A673 (cell line): ENCODE measurements around the gene CEP68.

ENCODE experiments used
- CTCF ChIP-seq: fragments of 300-800, 200-600 bp; sonication (generic); conservative IDR thresholded peaks from 2 replicates; pipeline ENCODE4 v1.5.1; 2017; ENCODE audit warnings: low read depth, mild to moderate bottlenecking, antibody characterized with exemption, low read length, moderate library complexity, mixed read lengths
- EZH2 ChIP-seq: fragments of 200-600 bp; sonication (generic); IDR thresholded peaks from 2 replicates; pipeline ENCODE4 v1.6.1; 2017; ENCODE audit warnings: borderline replicate concordance, low read depth, mild to moderate bottlenecking, mixed read lengths, antibody characterized with exemption, low read length; ENCODE audit not compliant: poor library complexity, severe bottlenecking

DNA sequence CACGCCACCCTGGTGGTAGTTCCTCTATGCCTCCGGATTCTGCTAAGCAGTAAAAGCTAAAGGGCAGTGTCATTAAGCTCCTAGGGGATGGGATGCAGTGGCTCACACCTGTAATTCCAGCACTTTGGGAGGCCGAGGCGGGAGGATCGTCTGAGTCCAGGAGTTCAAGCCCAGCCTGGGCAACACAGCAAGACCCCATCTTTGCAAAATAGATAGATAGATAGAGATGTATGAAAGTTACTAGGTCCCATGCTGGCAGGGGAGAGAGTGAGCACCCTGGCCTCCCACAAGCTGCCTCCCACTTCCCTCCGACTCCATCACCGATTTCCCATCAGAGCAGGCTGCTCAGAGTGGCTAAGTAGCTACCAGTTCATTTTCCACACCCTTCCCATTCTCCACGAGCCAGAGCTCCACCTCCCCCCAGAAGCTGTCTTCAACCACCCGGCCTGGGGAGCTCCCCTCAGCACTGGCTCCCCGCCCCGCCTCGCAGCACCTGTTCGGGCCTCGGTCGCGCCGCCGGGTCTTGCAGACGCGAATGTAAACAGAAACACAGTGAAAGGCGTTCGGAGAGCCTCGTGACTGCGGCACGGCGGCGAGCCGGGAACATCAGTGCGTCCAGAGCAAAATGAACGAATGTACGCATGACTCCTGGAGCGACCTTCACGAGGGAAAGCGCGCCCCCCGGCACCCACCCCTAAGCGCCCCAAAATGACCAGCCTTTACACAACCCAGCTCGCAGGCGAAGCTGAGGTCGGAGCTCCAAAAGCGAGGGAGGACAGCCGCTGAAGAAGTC is 598 bp upstream of the CEP68 start:
- TF ChIP-seq CTCF (no peak), EZH2 (no peak)
